ENCODE data around the gene COPE.

Gene COPE

DNA sequence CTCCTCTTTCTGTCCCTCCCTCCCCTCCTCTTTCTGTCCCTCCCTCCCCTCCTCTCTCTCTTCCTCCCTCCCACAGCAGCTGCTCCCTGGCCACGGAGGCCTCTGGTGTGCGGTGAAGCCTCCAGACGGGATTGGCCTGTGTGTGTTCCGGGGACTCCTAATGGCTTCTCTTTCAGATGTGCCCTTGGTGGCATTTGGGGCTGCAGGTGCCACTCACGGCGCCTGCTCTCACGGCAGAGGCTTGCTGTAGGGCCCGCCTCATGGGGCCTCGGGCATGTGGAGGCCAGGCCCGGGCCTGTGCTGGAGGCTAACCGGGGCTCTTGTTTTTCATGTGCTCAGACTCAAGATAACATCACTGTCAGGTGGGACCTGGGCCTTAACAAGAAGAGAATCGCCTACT is 66.5 kb downstream of the COPE start:
- DNase-seq (ENCODE audit: low read depth, low spot score) = no peak

GRCh38 chr19:18851673-18852325 is 67.4 kb downstream of the COPE start:
- no peak for DNase-seq (ENCODE audit: low read depth, low spot score)

DNA sequence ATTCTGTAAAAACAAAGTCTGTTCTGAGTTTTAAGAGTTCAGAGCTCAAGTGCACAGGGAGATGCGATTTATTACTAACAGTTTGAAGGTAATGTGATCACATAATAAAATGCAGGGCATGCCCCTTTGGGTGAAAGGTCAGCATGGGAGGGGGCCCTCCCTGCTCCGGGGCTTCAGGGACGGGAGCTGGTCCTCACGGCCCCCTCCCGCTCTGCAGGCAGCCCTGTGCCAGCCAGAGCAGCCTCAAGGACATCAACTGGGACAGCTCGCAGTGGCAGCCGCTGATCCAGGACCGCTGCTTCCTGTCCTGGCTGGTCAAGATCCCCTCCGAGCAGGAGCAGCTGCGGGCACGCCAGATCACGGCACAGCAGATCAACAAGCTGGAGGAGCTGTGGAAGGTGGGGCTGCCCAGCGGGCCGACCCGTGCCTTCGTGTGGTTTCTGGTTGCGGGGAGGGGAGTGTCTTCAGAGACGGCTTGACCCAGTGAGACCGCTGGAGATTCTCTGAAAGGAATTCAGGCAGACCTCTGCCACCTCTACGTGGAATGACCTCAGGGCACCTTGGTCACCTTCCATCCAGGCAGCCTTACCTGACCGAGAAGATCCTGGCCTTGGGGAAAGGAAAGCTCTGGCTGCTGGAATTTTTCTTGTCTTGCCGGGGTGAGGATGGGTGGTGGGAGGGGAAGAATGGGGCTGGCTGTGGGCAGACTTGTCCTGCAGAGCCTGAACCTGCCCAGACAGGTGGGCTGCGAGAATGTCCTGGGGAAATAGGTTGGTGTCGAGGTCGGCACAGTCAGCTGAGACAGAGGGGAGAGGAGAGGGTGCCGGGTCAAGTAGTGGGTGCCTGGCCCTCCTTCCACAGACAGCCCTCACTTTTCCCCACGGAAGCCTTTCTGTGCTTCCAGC is 68.5 kb downstream of the COPE start:
- peak; percentile 75 for DNase-seq (ENCODE audit: low read depth, low spot score)

GRCh38 chr19:18849838-18850400 is 69.3 kb downstream of the COPE start:
- DNase-seq (ENCODE audit: low read depth, low spot score) = no peak

Data from ELF-1 (cell line).